IMR-90 (cell line): ENCODE data around the gene KRT27.

Experiments
- BHLHE40 ChIP-seq: fragments of 150-350 bp; IDR thresholded peaks from 2 replicates; pipeline ENCODE4 v1.6.1; 2016; ENCODE audit warnings: mild to moderate bottlenecking, low read depth, low read length
- CEBPB ChIP-seq: IDR thresholded peaks from 2 replicates; pipeline ENCODE4 v1.6.1; 2012; ENCODE audit warnings: low read depth, low read length, improper control_type of control experiment
- CHD1 ChIP-seq: IDR thresholded peaks from 2 replicates; pipeline ENCODE4 v1.6.1; 2012; ENCODE audit warnings: low read depth, low read length, improper control_type of control experiment
- ELK1 ChIP-seq: fragments of 150-350 bp; IDR thresholded peaks from 2 replicates; pipeline ENCODE4 v1.6.1; 2016; ENCODE audit warnings: low read depth, mild to moderate bottlenecking, low read length, moderate library complexity, borderline replicate concordance
- MAFK ChIP-seq: IDR thresholded peaks from 2 replicates; pipeline ENCODE4 v1.6.1; 2012; ENCODE audit warnings: low read depth, low read length, improper control_type of control experiment
- NFE2L2 ChIP-seq: fragments of 150-350 bp; IDR thresholded peaks from 2 replicates; pipeline ENCODE4 v1.6.1; 2016; ENCODE audit warnings: low read depth, mild to moderate bottlenecking, low read length
- POLR2A ChIP-seq: IDR thresholded peaks from 2 replicates; pipeline ENCODE4 v1.6.1; 2012; ENCODE audit warnings: mild to moderate bottlenecking, low read depth, low read length
- RFX5 ChIP-seq: IDR thresholded peaks from 2 replicates; pipeline ENCODE4 v1.8.0; 2012; ENCODE audit warnings: low read depth, mild to moderate bottlenecking, low read length, moderate library complexity
- SMC3 ChIP-seq: fragments of 150-350 bp; IDR thresholded peaks from 2 replicates; pipeline ENCODE4 v1.6.1; 2016; ENCODE audit warnings: low read depth, mild to moderate bottlenecking, antibody characterized with exemption, low read length, moderate library complexity
- TF ChIP-seq, protein P1 (sequence below): conservative IDR thresholded peaks from 2 replicates; pipeline ENCODE4 v1.5.1; 2012; ENCODE audit warnings: mild to moderate bottlenecking, low read depth, low read length, improper control_type of control experiment

GRCh38 chr17:40777459-40777858 lies 4.9 kb downstream of the KRT27 start:
- TF ChIP-seq SMC3 = no peak
- TF ChIP-seq POLR2A = no peak
- TF ChIP-seq, protein P1, sequence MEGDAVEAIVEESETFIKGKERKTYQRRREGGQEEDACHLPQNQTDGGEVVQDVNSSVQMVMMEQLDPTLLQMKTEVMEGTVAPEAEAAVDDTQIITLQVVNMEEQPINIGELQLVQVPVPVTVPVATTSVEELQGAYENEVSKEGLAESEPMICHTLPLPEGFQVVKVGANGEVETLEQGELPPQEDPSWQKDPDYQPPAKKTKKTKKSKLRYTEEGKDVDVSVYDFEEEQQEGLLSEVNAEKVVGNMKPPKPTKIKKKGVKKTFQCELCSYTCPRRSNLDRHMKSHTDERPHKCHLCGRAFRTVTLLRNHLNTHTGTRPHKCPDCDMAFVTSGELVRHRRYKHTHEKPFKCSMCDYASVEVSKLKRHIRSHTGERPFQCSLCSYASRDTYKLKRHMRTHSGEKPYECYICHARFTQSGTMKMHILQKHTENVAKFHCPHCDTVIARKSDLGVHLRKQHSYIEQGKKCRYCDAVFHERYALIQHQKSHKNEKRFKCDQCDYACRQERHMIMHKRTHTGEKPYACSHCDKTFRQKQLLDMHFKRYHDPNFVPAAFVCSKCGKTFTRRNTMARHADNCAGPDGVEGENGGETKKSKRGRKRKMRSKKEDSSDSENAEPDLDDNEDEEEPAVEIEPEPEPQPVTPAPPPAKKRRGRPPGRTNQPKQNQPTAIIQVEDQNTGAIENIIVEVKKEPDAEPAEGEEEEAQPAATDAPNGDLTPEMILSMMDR = no peak
- TF ChIP-seq ELK1 = no peak
- TF ChIP-seq MAFK = no peak
- no peak for TF ChIP-seq CEBPB
- TF ChIP-seq RFX5 = no peak
- no peak for TF ChIP-seq BHLHE40
- TF ChIP-seq NFE2L2 = no peak
- no peak for TF ChIP-seq CHD1
